Gastrocnemius medialis (tissue), 4 donors: ENCODE results near the gene RNU1-3. TPM values are rescaled to one million over a fixed set of nuclear protein-coding genes. Genes with fewer than 3 reads are reported as not detected.
"Not testable (repeated sequence)": the region's sequence is repeated elsewhere in the genome, so short reads cannot be mapped to it uniquely, and the experiment has no call there.

Experiments
- ATAC-seq, 2 donors: fragments of 150-250 bp; one replicate each; pipeline ENCODE4 v1.9.1; 2016
- DNase-seq, 2 donors: peaks; one replicate each; pipeline ENCODE4 v3.0.0-alpha.2; 2019
- H3K27ac ChIP-seq, 4 donors: fragments of 200-600 bp; sonication (generic); 1 replicate in 1 of 4; 2 replicates in 3 of 4; pipeline ENCODE4 v1.5.1; 2016 to 2018; ENCODE audit warnings: mild to moderate bottlenecking in 2 of 4, moderate library complexity in 1 of 4
- H3K27me3 ChIP-seq, 3 donors: fragments of 200-600 bp; sonication (generic) in 2 of 3; 1 replicate in 1 of 3; 2 replicates in 2 of 3; pipeline versions ENCODE4 v1.5.1 to v1.6.0; 2016 to 2019; ENCODE audit warnings: mild to moderate bottlenecking in 1 of 3, moderate library complexity in 1 of 3
- H3K36me3 ChIP-seq, 2 donors: fragments of 200-600 bp; sonication (generic) in 1 of 2; one replicate each; pipeline ENCODE4 v1.5.1; 2017 to 2018
- H3K4me1 ChIP-seq, 2 donors: fragments of 200-600 bp; sonication (generic) in 1 of 2; one replicate each; pipeline ENCODE4 v1.5.1; 2016 to 2017; ENCODE audit warnings: mild to moderate bottlenecking in 2 of 2
- H3K4me3 ChIP-seq, 4 donors: fragments of 200-600 bp; sonication (generic) in 3 of 4; 1 replicate in 1 of 4; 2 replicates in 3 of 4; pipeline ENCODE4 v1.5.1; 2016 to 2019; ENCODE audit warnings: mild to moderate bottlenecking in 2 of 4
- H3K9me3 ChIP-seq, 3 donors: fragments of 200-600 bp; sonication (generic) in 2 of 3; 1 replicate in 1 of 3; 2 replicates in 2 of 3; pipeline ENCODE4 v1.5.1; 2016 to 2019
- CTCF ChIP-seq, 5 experiments: fragments of 450-650 bp in 3 of 5; fragments of 200-600 bp in 2 of 5; sonication (generic) in 2 of 5; IDR thresholded peaks in 4 of 5; conservative IDR thresholded peaks in 1 of 5; 1 replicate in 4 of 5; 2 replicates in 1 of 5; pipeline ENCODE4 v1.5.1; 2016 to 2019; ENCODE audit warnings: antibody characterized with exemption in 5 of 5, mild to moderate bottlenecking in 3 of 5, moderate library complexity in 3 of 5
- POLR2A ChIP-seq, 2 donors: fragments of 450-650 bp; IDR thresholded peaks; one replicate each; pipeline ENCODE4 v1.6.1; 2017; ENCODE audit warnings: antibody characterized with exemption in 2 of 2, mild to moderate bottlenecking in 2 of 2, moderate library complexity in 2 of 2
- in situ Hi-C, 4 donors: fragments of 200-750 bp; cut with MboI; loops; one replicate each; pipeline versions ENCODE4 v1.15.0 to v1.8.0; 2017; ENCODE audit warnings: low sequenced_read_pairs in 4 of 4
- intact Hi-C: fragments of 100-400 bp; cut with DNase I; formaldehyde crosslinking; loops from one replicate; pipeline ENCODE4 v1.15.1; 2023; ENCODE audit warnings: low total_unique reads
- total RNA-seq, 4 donors: library from RNA; depleted of rRNA; stranded (reverse); fragments of >200 nt; gene quantifications; one replicate each; pipeline versions ENCODE4 v1.1.0 to v1.2.3, GENCODE V29; 2016

The RNU1-3 gene
- total RNA-seq, 4 donors from 2014 or later: under 0.01 TPM; not detected in 3

DNA sequence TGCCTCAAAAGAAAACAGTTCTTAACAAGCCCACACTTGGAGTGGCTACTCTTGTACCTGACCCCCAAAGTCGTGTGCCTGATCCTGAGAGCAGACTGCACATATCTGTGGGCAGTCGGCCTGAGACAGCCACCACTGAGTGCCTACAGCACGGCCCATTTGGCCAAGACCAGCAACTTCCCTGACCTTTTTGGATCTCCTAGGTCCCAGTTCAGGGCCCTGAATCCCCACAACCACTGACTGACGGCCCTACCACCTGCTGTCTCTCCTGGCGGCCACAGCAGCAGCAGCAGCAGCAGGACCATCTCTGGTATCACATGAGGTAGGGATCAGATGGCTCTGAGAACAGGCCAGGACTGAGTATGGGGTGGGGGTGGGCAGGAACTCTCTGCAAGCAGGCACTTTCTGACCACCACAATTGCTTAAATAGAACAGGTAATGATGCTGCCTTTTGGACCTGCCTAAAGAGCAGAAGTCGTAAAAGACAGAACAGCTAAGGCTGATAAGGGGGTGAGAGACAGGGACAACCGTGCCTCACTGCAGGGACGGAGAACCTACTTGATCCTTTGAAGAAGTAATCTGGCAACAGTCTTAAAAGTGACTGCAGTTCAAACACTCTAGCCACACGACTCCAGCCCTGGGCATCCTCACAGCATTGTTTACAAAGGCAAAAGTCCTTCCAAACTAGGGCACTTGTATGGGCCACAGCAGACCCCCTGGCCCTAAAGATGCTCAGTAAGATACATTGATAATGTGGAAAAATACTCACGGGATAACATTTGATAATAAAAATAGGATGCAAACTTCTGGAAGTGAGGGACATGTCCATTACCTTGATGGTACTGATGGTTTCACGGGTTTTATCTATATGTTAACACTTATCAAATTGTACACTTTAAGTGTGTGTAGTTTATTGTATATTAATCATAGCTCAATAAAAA is 27.4 kb downstream of the RNU1-3 start:
- H3K4me3 ChIP-seq: peak overlapping the region in 3 of 4 donors; percentile 1 to 24 (median 17)
- peaks cover 59 to 71% of the 10 kb centered on the region in 2 donors for H3K4me1 ChIP-seq
- DNase-seq (peak; percentile 97 to 99), ATAC-seq (peak; percentile 92 to 93)
- H3K27me3 ChIP-seq, H3K9me3 ChIP-seq: not testable (repeated sequence)
- H3K27ac ChIP-seq: peak overlapping the region; percentile 74 to 89 (median 82)
- peaks cover 0 to 10% of the 10 kb centered on the region in 2 donors for H3K36me3 ChIP-seq
- peak in 4 of 5 experiments; percentile 30 to 56 (median 43) for TF ChIP-seq CTCF (IDR thresholded peaks at IDR 0.05 in 4 of 5, conservative IDR thresholded peaks at IDR 0.05 in 1 of 5)
- in situ Hi-C loops (loop anchor here in 1 of 4 donors (25.0 kb wide), 1 partner anchor 127 kb away; the partner anchor contains the start of gene RNU1-1), intact Hi-C loops (loop anchor here (5.0 kb wide), 1 partner anchor 268 kb away; no protein-coding TSS in a partner anchor)

DNA sequence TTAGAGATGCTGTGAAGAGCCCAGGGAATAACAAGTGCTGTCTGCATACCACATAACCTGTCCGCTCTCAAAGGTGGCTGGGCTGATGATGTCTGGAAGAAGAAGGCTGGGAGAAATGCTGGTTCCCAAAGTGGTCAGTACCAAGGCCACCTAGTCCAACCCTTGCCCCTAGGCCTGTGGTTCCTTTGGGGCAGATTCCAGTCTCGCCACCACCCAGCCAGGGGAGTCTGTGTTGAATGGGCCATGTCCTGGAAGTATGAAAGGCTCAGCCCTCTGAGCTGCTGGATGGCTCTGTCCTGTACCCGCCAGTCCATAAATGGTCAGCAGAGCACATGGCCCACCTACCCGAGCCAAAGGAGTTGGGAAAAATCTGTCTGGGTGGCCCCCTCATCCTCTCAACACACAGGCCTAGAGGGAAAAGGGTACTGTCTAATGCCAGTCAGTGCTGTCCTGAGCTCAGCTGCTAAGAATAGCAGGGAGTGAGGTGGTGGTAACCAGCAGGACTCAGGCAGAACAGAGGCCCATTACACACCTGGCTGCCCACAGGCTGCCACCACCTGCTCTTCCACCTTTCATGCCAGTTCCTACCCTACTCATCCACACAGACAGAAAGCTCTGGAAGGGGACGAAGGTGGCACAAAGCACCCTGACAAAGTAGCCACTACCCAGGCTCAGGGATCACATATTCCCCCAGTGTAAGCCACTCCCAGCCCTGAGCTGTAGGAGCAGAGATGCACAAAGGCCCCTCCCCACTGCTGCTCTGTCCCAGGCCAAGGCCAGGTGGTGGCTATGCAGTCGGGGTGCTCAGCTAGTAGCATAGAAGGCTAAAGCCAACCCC is 28.6 kb downstream of the RNU1-3 start:
- H3K4me1 ChIP-seq: peaks cover 52 to 65% of the 10 kb centered on the region in 2 donors
- H3K9me3 ChIP-seq, H3K27me3 ChIP-seq, H3K4me3 ChIP-seq: not testable (repeated sequence)
- DNase-seq: peak; percentile 51 to 79
- in situ Hi-C loops: loop anchor here in 1 of 4 donors (25.0 kb wide), 1 partner anchor 126 kb away; the partner anchor contains the start of gene RNU1-1
- intact Hi-C loops: loop anchor here (5.0 kb wide), 1 partner anchor 269 kb away; no protein-coding TSS in a partner anchor
- ATAC-seq: peak; percentile 76 to 80
- TF ChIP-seq POLR2A (IDR thresholded peaks at IDR 0.05): peak; percentile 44 to 56
- H3K36me3 ChIP-seq: peaks cover 0 to 20% of the 10 kb centered on the region in 2 donors
- peak overlapping the region; percentile 74 to 89 (median 82) for H3K27ac ChIP-seq

- intact Hi-C loops (loop anchor here (5.0 kb wide), 1 partner anchor 271 kb away; no protein-coding TSS in a partner anchor), in situ Hi-C loops (loop anchor here in 1 of 4 donors (25.0 kb wide), 1 partner anchor 124 kb away; the partner anchor contains the start of gene RNU1-1)
- peaks cover 44 to 50% of the 10 kb centered on the region in 2 donors for H3K4me1 ChIP-seq
- not testable (repeated sequence) for H3K4me3 ChIP-seq, ATAC-seq, H3K27me3 ChIP-seq, H3K9me3 ChIP-seq
- DNase-seq: peak; percentile 2 to 14
- peak overlapping the region; percentile 74 to 89 (median 82) for H3K27ac ChIP-seq
- peaks cover 3 to 27% of the 10 kb centered on the region in 2 donors for H3K36me3 ChIP-seq
These were observed 30.1 kb downstream of the RNU1-3 start for GRCh38 chr1:16636551-16637195.

DNA sequence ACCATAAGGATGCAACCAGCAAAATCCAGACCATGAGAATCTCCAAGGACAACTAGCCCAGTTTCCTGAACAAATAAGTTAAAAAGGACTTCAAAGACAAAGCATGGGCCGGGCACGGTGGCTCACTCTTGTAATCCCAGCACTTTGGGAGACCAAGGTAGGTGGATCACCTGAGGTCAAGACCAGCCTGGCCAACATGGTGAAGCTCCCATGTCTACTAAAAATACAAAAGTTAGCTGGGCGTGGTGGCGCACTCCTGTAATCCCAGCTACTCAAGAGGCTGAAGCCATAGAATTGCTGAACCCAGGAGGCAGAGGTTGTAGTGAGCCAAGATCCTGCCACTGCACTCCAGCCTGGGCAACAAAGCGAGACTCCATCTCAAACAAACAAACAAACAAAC is 30.8 kb downstream of the RNU1-3 start:
- intact Hi-C loops: loop anchor here (5.0 kb wide), 1 partner anchor 271 kb away; no protein-coding TSS in a partner anchor
- in situ Hi-C loops: loop anchor here in 1 of 4 donors (25.0 kb wide), 1 partner anchor 124 kb away; the partner anchor contains the start of gene RNU1-1
- H3K9me3 ChIP-seq, H3K4me3 ChIP-seq, ATAC-seq, H3K27me3 ChIP-seq: not testable (repeated sequence)
- peaks cover 37 to 43% of the 10 kb centered on the region in 2 donors for H3K4me1 ChIP-seq
- DNase-seq: peak; percentile 1 to 15
- H3K27ac ChIP-seq: peak overlapping the region in 1 of 4 donors; percentile 28
- peaks cover 3 to 29% of the 10 kb centered on the region in 2 donors for H3K36me3 ChIP-seq

DNA sequence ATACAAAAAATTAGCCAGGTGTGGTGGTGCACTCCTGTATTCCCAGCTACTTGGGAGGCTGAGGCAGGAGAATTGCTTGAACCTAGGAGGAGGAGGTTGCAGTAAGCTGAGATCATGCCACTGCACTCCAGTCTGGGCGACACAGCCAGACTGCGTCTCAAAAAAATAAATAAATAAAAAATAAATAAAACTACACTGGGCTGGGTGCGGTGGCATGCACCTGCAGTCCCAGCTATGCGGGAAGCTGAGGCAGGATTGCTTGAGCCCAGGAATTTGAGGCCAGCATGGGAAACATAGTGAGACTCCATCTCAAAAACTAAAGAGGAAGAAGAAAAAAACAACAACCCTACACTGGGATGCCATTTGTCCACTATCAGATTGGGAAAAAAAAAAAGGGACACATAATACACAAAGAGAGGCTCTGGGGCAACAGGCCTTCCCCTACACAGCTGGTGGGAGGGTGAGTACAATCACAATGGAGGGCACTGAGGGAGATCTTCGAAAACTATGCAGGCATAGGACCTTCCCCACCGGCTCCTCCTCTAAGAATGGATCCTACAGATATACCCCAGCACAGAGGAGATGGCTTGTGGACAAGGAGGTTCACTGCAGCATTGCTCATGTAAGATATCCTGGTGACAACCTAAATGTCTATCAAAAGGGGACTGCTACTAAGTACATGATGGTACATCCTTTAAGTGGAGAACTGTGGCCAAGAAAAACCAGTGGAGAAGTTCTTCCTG is 33.0 kb downstream of the RNU1-3 start:
- not testable (repeated sequence) for DNase-seq
- in situ Hi-C loops: loop anchor here in 1 of 4 donors (25.0 kb wide), 1 partner anchor 121 kb away; the partner anchor contains the start of gene RNU1-1

GRCh38 chr1:16632044-16632850 is 34.5 kb downstream of the RNU1-3 start:
- Histone ChIP-seq H3K4me1 (peaks cover 9 to 10% of the 10 kb centered on the region in 2 donors), H3K36me3 (peaks cover 3 to 55% of the 10 kb centered on the region in 2 donors)
- ATAC-seq, DNase-seq, H3K27ac ChIP-seq, H3K27me3 ChIP-seq, intact Hi-C loops, H3K4me3 ChIP-seq, H3K9me3 ChIP-seq: not testable (repeated sequence)
- in situ Hi-C loops: loop anchor here in 1 of 4 donors (25.0 kb wide), 1 partner anchor 120 kb away; the partner anchor contains the start of gene RNU1-1

More for the DNA sequence above, 33.0 kb downstream of the RNU1-3 start:
- ATAC-seq, intact Hi-C loops, H3K4me3 ChIP-seq, H3K27ac ChIP-seq, H3K9me3 ChIP-seq, H3K27me3 ChIP-seq: not testable (repeated sequence)
- Histone ChIP-seq H3K36me3 (peaks cover 3 to 44% of the 10 kb centered on the region in 2 donors), H3K4me1 (peaks cover 16 to 20% of the 10 kb centered on the region in 2 donors)
